ENCODE measurements around the gene DNHD1.

DNHD1 gene

GRCh38 chr11:6497069-6497839, at the start of gene DNHD1:
Gene DNHD1, plus strand, starts transcription at chr11:6497280. Its CDS starts 936 bp downstream, at chr11:6498216.
- no peak for DNase-seq

- DNase-seq: no peak
These were observed 48.5 kb upstream of the DNHD1 start for GRCh38 chr11:6448574-6448973.

GRCh38 chr11:6452219-6452618, 44.9 kb upstream of the DNHD1 start:
- no peak for DNase-seq

- no peak for DNase-seq
These were observed 43.9 kb upstream of the DNHD1 start for GRCh38 chr11:6453152-6453551.

- no peak for DNase-seq
These were observed 42.0 kb upstream of the DNHD1 start for GRCh38 chr11:6455070-6455469.

GRCh38 chr11:6456361-6457073, 40.6 kb upstream of the DNHD1 start:
- no peak for DNase-seq

GRCh38 chr11:6457581-6458320, 39.3 kb upstream of the DNHD1 start:
- DNase-seq: no peak

- DNase-seq: no peak
These were observed 38.6 kb upstream of the DNHD1 start for GRCh38 chr11:6458352-6459098.

GRCh38 chr11:6459099-6459450, 38.0 kb upstream of the DNHD1 start:
- no peak for DNase-seq

GRCh38 chr11:6468712-6469495, 28.2 kb upstream of the DNHD1 start:
- DNase-seq: no peak

- DNase-seq: no peak
These were observed 27.5 kb upstream of the DNHD1 start for GRCh38 chr11:6469599-6469998.

GRCh38 chr11:6472934-6473333, 24.1 kb upstream of the DNHD1 start:
- DNase-seq: no peak

- DNase-seq: peak; percentile 40 to 43
These were observed 23.3 kb upstream of the DNHD1 start, which contains the start of gene TRIM3 for GRCh38 chr11:6473451-6474412. Gene TRIM3, minus strand, starts transcription at chr11:6473941. Its CDS starts 8,246 bp downstream, at chr11:6465695.

GRCh38 chr11:6474413-6474792, 22.7 kb upstream of the DNHD1 start:
- DNase-seq: no peak

- DNase-seq: no peak
These were observed 22.1 kb upstream of the DNHD1 start for GRCh38 chr11:6474806-6475500.

GRCh38 chr11:6475936-6476335, 21.1 kb upstream of the DNHD1 start:
- no peak for DNase-seq

- DNase-seq: no peak
These were observed 20.5 kb upstream of the DNHD1 start for GRCh38 chr11:6476571-6476970.

- no peak for DNase-seq
These were observed 16.7 kb upstream of the DNHD1 start for GRCh38 chr11:6480299-6480914.

GRCh38 chr11:6481012-6481923, 15.8 kb upstream of the DNHD1 start, which contains the start of the genes ARFIP2 and TIMM10B:
Gene ARFIP2, minus strand, starts transcription at chr11:6481331. Its CDS starts 910 bp downstream, at chr11:6480421.
Gene TIMM10B, plus strand, starts transcription at chr11:6481501. Its CDS starts 16 bp downstream, at chr11:6481517.
- DNase-seq: peak; percentile 92 to 95
